HUES48 (cell line): Measurements from ENCODE around the gene ARHGAP24.

Source experiments
- H3K27ac ChIP-seq: one replicate; pipeline ENCODE4 v1.7.0; 2013; ENCODE audit warnings: low read depth, low read length, inconsistent platforms
- H3K27me3 ChIP-seq: 2 replicates; pipeline ENCODE4 v1.6.1; 2013; ENCODE audit warnings: mild to moderate bottlenecking, low read length; ENCODE audit not compliant: control insufficient read depth, insufficient read depth
- H3K36me3 ChIP-seq: 2 replicates; pipeline ENCODE4 v1.6.1; 2013; ENCODE audit warnings: low read length; ENCODE audit not compliant: control insufficient read depth, insufficient read depth
- H3K4me1 ChIP-seq: 2 replicates; pipeline ENCODE4 v1.6.1; 2013; ENCODE audit warnings: mild to moderate bottlenecking, low read length; ENCODE audit not compliant: control insufficient read depth, insufficient read depth
- H3K4me3 ChIP-seq: 2 replicates; pipeline ENCODE4 v1.5.1; 2013; ENCODE audit warnings: mild to moderate bottlenecking, low read depth, low read length
- H3K9ac ChIP-seq: 2 replicates; pipeline ENCODE4 v1.6.1; 2013; ENCODE audit warnings: mild to moderate bottlenecking, low read depth, low read length, moderate library complexity
- H3K9me3 ChIP-seq: 2 replicates; pipeline ENCODE4 v1.6.1; 2013; ENCODE audit warnings: low read length; ENCODE audit not compliant: control insufficient read depth, insufficient read depth

The ARHGAP24 gene

DNA sequence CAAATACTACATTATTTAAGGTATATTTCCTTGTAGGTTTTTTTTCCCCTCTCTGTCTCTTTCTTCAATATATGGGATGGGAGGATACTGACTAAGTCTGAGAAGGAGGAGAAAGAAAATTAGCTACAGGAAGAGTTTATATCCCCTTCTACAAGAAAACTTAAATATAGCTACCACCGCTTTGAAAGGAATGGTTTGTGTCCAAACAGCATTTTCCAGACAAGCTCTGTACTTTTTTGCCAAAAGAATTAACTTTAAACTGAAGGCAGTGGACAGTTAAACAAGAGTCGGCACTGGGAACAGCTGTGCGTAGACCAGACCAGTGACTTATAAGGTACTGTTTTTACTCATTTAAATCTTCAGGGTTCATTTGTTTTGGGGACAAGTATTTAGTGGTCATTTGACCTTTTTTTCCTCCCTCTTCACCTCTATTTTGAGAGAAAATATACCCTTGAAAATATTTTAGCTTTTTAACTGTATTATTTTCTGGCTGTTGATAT is 303.7 kb downstream of the ARHGAP24 start:
- Histone ChIP-seq H3K27ac (peak overlapping the region; percentile 15), H3K36me3 (no peaks in the 10 kb centered on the region), H3K4me1 (peaks cover 19% of the 10 kb centered on the region), H3K4me3 (no peak overlapping the region), H3K27me3 (no peaks in the 10 kb centered on the region), H3K9me3 (no peaks in the 10 kb centered on the region), H3K9ac (no peak overlapping the region)

DNA sequence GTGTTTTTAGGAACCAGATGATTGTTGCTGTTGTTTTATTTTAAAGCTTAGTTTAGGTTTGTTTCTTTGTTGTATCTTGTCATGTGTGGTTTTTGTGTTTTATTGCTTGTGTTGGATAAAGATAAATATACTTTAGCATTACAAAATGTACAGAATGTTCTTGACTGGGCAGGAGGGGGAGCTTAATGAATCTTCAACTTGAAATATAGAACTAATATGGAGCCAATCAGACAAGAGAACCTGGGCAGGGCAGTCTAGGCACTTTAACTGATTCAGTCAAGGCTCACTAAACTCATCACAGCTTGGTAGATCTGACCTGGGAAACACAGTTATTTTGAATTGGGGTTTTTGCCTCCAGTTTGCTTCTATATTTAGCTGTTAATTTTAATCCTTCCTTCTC is 304.2 kb downstream of the ARHGAP24 start:
- Histone ChIP-seq H3K36me3 (no peaks in the 10 kb centered on the region), H3K9ac (no peak overlapping the region), H3K27me3 (no peaks in the 10 kb centered on the region), H3K27ac (no peak overlapping the region), H3K4me1 (peaks cover 14% of the 10 kb centered on the region), H3K4me3 (no peak overlapping the region), H3K9me3 (no peaks in the 10 kb centered on the region)

- Histone ChIP-seq H3K4me1 (peaks cover 7% of the 10 kb centered on the region), H3K9ac (no peak overlapping the region), H3K4me3 (no peak overlapping the region), H3K9me3 (no peaks in the 10 kb centered on the region), H3K27ac (no peak overlapping the region), H3K36me3 (no peaks in the 10 kb centered on the region), H3K27me3 (no peaks in the 10 kb centered on the region)
Observed at GRCh38 chr4:85780664-85781063, 305.7 kb downstream of the ARHGAP24 start.

DNA sequence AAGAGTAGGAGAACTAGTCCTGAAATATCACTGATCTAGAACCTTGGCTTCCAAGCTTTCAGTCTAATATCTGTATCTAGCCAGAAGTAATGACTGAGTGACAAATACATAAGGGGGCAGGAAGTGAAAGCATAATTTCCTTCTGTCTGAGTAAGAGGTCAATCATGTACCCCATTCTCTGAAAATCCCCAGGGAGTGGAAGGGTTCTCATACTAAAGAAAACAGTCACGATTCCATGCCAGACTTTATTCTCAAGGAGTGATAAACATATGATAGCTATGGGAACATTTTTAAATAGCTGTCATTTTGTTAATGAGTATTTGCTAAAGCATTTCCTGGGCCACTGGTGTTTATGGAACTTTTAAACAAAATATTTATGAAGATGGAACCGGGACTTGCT is 308.5 kb downstream of the ARHGAP24 start:
- H3K27ac ChIP-seq, result no peak overlapping the region
- H3K4me1 ChIP-seq, result peaks cover 3% of the 10 kb centered on the region; the same call in 1 of the 2 replicates
- H3K27me3 ChIP-seq, result no peaks in the 10 kb centered on the region
- H3K4me3 ChIP-seq, result no peak overlapping the region
- H3K36me3 ChIP-seq, result no peaks in the 10 kb centered on the region
- no peak overlapping the region for H3K9ac ChIP-seq
- H3K9me3 ChIP-seq, result no peaks in the 10 kb centered on the region

GRCh38 chr4:85783900-85784299 is 308.9 kb downstream of the ARHGAP24 start:
- Histone ChIP-seq H3K36me3 (no peaks in the 10 kb centered on the region), H3K9ac (no peak overlapping the region), H3K27ac (no peak overlapping the region), H3K4me1 (no peaks in the 10 kb centered on the region), H3K9me3 (no peaks in the 10 kb centered on the region), H3K4me3 (no peak overlapping the region), H3K27me3 (no peaks in the 10 kb centered on the region)

DNA sequence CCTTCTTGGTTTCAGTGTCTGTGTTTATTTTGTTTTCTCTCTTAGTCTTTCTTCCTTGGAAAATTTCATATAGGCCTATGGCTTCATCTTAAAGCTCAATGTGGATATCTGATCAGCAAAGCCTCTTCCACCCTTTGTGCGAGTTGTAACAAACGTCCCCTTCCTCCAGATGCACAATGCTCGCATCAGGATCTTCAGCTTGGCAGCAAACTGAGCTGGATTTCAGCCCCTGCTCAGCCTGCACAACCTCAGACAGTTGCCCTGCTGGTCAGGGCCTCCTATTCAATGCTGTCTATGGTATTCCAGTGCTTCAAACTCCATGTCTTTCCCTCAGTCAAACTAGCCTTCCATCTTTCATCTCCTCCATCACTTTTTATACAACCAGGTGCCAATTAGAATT is 309.4 kb downstream of the ARHGAP24 start:
- H3K36me3 ChIP-seq, result no peaks in the 10 kb centered on the region
- no peak overlapping the region for H3K4me3 ChIP-seq
- no peaks in the 10 kb centered on the region for H3K4me1 ChIP-seq
- no peak overlapping the region for H3K9ac ChIP-seq
- no peaks in the 10 kb centered on the region for H3K9me3 ChIP-seq
- no peak overlapping the region for H3K27ac ChIP-seq
- no peaks in the 10 kb centered on the region for H3K27me3 ChIP-seq

- Histone ChIP-seq H3K36me3 (no peaks in the 10 kb centered on the region), H3K9me3 (no peaks in the 10 kb centered on the region), H3K9ac (no peak overlapping the region), H3K4me3 (no peak overlapping the region), H3K27ac (no peak overlapping the region), H3K27me3 (no peaks in the 10 kb centered on the region), H3K4me1 (no peaks in the 10 kb centered on the region)
Observed at GRCh38 chr4:85784947-85785346, 310.0 kb downstream of the ARHGAP24 start.

- H3K27ac ChIP-seq, result no peak overlapping the region
- H3K27me3 ChIP-seq, result no peaks in the 10 kb centered on the region
- no peak overlapping the region for H3K9ac ChIP-seq
- H3K36me3 ChIP-seq, result no peaks in the 10 kb centered on the region
- H3K4me3 ChIP-seq, result no peak overlapping the region
- no peaks in the 10 kb centered on the region for H3K4me1 ChIP-seq
- no peaks in the 10 kb centered on the region for H3K9me3 ChIP-seq
Observed at GRCh38 chr4:85787133-85787532, 312.2 kb downstream of the ARHGAP24 start.

- no peaks in the 10 kb centered on the region for H3K27me3 ChIP-seq
- no peaks in the 10 kb centered on the region for H3K4me1 ChIP-seq
- no peak overlapping the region for H3K9ac ChIP-seq
- no peak overlapping the region for H3K27ac ChIP-seq
- H3K4me3 ChIP-seq, result no peak overlapping the region
- H3K9me3 ChIP-seq, result no peaks in the 10 kb centered on the region
- H3K36me3 ChIP-seq, result no peaks in the 10 kb centered on the region
Observed at GRCh38 chr4:85788604-85789003, 313.7 kb downstream of the ARHGAP24 start.

- Histone ChIP-seq H3K27me3 (no peaks in the 10 kb centered on the region), H3K27ac (no peak overlapping the region), H3K36me3 (no peaks in the 10 kb centered on the region), H3K9me3 (no peaks in the 10 kb centered on the region), H3K4me3 (no peak overlapping the region), H3K9ac (no peak overlapping the region), H3K4me1 (no peaks in the 10 kb centered on the region)
Observed at GRCh38 chr4:85789241-85789640, 314.3 kb downstream of the ARHGAP24 start.

DNA sequence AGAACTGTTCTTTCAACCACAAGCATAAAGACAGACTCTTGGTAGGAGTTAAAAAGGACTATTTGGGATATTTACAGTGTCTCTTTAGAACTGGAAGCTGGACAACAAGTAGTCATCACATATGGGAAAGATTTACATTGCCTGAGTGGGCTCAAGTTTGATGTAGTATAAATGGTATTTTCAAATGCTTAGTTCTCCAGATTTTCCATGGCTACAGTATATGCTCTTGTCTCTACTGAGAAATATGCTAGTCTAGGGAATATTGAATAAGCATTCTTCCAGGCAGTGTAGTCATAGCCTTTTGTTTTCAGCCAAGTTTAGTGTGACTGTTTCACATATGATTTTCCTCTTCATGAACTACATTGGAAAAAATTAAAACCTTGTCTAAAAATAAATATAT is 315.6 kb downstream of the ARHGAP24 start:
- H3K4me3 ChIP-seq, result no peak overlapping the region
- no peaks in the 10 kb centered on the region for H3K36me3 ChIP-seq
- H3K27me3 ChIP-seq, result no peaks in the 10 kb centered on the region
- H3K4me1 ChIP-seq, result no peaks in the 10 kb centered on the region
- H3K9ac ChIP-seq, result no peak overlapping the region
- H3K9me3 ChIP-seq, result no peaks in the 10 kb centered on the region
- H3K27ac ChIP-seq, result no peak overlapping the region
